NB4 (cell line): ENCODE measurements around the gene PCDH15.

Experiments used
- DNase-seq: peaks from one replicate; pipeline ENCODE4 v3.0.0; 2010; ENCODE audit warnings: low read depth
- H3K4me3 ChIP-seq: one replicate; pipeline ENCODE4 v1.5.1; 2011; ENCODE audit warnings: mild to moderate bottlenecking, low read depth, low read length, moderate library complexity
- MYC ChIP-seq: IDR thresholded peaks from 2 replicates; pipeline ENCODE4 v1.6.1; 2011; ENCODE audit warnings: low read depth, low read length
- POLR2A ChIP-seq: IDR thresholded peaks from 2 replicates; pipeline ENCODE4 v1.6.1; 2011; ENCODE audit warnings: mild to moderate bottlenecking; ENCODE audit not compliant: insufficient read length; ENCODE audit errors: extremely low read depth
- TF ChIP-seq, protein P1 (sequence below): IDR thresholded peaks from one replicate; pipeline ENCODE4 v1.5.1; 2012; ENCODE audit warnings: low read depth, low read length
- TF ChIP-seq, protein P2 (sequence below): IDR thresholded peaks from 2 replicates; pipeline ENCODE4 v1.6.1; 2011; ENCODE audit warnings: low read depth, low read length

PCDH15 gene

DNA sequence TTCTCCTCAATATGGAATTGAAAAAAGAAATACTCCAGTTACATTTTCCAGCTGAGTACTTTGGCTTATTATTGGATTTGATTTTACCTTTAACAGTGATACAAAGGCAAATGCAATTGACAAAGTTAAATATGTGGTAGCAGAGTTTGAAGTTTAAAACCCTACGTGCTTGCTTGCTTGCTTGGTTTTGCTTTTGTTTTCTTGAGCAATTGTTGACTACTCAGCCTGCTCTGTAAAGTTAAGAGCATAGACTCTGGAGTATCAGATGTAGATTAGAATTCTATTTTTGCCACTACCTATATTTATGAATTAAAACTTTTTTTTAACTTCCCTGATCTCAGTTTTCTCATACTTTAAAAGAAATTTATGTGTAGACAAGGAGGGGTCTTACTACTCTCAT, 51.4 kb downstream of the PCDH15 start:
- no peak for DNase-seq

DNA sequence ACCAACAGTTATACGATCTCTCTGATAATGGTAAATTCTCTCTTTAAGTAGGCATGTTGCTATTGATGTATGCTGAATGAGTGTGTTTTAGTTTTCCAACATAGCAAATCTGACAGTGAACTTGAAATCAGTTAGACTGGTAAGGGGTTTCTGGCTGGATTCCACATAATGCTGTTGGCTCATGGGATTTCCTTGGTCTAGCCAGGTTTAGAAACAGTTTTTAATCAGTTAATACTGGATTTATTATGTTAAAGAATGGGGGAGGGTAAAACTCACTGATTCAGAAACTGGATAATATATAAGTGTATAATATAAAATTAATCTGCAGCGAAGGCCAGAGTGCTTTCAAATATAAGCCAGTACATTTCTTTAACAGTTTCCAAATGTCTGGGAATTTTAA, 55.6 kb downstream of the PCDH15 start:
- no peak overlapping the region for H3K4me3 ChIP-seq
- no peak for DNase-seq
- TF ChIP-seq MYC (no peak), POLR2A (no peak)
- TF ChIP-seq, protein P1, sequence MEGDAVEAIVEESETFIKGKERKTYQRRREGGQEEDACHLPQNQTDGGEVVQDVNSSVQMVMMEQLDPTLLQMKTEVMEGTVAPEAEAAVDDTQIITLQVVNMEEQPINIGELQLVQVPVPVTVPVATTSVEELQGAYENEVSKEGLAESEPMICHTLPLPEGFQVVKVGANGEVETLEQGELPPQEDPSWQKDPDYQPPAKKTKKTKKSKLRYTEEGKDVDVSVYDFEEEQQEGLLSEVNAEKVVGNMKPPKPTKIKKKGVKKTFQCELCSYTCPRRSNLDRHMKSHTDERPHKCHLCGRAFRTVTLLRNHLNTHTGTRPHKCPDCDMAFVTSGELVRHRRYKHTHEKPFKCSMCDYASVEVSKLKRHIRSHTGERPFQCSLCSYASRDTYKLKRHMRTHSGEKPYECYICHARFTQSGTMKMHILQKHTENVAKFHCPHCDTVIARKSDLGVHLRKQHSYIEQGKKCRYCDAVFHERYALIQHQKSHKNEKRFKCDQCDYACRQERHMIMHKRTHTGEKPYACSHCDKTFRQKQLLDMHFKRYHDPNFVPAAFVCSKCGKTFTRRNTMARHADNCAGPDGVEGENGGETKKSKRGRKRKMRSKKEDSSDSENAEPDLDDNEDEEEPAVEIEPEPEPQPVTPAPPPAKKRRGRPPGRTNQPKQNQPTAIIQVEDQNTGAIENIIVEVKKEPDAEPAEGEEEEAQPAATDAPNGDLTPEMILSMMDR, result no peak
- TF ChIP-seq, protein P2, sequence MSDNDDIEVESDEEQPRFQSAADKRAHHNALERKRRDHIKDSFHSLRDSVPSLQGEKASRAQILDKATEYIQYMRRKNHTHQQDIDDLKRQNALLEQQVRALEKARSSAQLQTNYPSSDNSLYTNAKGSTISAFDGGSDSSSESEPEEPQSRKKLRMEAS, result no peak

More for the DNA sequence above, 51.4 kb downstream of the PCDH15 start:
- no peak for TF ChIP-seq POLR2A
- TF ChIP-seq, protein P2, result no peak
- TF ChIP-seq, protein P1, result no peak
- TF ChIP-seq MYC, result no peak
- H3K4me3 ChIP-seq, result no peak overlapping the region

DNA sequence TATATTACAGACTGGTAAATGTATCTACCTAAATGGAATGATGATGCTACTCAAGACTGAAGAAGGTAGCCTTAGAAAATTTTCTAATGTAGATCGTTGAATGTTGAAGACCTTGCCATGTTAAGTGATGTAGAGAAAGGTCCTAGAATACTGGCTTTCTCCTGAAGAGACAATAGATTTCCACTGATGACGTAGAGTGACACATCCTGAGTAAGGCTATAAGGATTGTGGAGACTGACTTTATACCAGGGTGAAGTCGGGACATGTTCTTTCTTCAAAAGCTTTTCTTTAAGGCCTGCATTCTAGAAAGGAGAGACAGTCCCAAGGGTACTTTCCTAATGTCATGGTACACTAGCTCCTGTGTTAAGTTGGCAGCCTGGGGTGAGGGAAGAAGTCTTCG, 58.6 kb downstream of the PCDH15 start:
- TF ChIP-seq, protein P2, result no peak
- TF ChIP-seq POLR2A (no peak), MYC (no peak)
- TF ChIP-seq, protein P1, result no peak
- no peak for DNase-seq
- H3K4me3 ChIP-seq, result no peak overlapping the region

DNA sequence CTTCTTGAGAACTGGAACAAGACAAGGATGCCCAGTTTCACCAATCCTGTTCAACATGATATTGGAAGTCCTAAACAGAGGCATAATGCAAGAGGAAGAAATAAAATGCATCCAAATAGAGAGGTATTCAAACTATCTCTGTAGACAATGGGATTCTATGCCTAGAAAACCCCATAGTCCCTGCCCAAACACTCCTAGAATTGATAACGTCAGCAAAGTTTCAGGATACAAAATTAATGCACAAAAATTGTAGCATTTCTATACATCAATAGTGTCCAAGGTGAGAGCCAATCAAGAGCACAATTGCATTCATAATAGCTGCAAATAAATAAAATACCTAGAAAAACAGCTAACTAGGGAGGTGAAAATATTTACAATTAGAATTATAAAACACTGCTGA, 72.5 kb downstream of the PCDH15 start:
- no peak overlapping the region for H3K4me3 ChIP-seq
- DNase-seq, result no peak
- TF ChIP-seq POLR2A (no peak), MYC (no peak)
- TF ChIP-seq, protein P2, result no peak
- TF ChIP-seq, protein P1, result no peak

DNA sequence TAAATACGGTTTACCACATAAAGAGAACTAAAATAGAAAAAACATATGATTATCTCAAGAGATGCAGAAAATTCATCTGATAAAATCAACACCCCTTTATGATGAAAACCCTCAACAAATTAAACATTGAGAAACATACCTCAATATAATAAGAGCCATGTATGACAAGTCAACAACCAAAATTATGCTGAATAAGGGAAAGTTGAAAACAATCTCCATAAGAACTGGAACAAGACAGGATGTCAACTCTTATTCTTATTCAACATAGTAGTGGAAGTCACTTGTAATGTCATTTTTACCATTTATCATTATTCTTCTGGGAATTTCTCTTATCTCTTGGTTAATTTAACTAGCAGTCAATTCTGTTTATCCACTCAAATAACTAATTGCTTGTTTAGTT, 79.0 kb downstream of the PCDH15 start:
- no peak for DNase-seq
- H3K4me3 ChIP-seq, result no peak overlapping the region
- TF ChIP-seq, protein P2, result no peak
- TF ChIP-seq, protein P1, result no peak
- TF ChIP-seq POLR2A, result no peak
- TF ChIP-seq MYC, result no peak

DNA sequence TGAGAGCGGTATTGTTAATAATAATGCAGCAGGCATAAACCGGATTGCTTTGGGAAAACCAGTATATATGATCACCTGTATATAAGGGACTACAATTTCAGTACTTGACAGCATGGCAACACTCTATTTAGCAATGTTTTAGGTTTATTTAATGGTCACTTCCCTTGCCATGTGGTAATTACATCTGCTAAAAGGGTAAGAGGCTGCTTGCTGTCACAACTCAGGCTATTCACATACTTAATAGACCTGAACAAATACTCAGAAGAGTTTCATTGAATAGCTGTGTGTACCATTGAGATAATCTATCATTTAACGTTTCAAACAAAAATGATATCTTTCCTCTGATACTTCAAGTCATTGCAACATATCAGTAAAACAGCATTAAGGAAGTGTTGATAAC, 90.1 kb downstream of the PCDH15 start:
- no peak overlapping the region for H3K4me3 ChIP-seq
- no peak for TF ChIP-seq MYC
- TF ChIP-seq, protein P2, result no peak
- TF ChIP-seq, protein P1, result no peak
- TF ChIP-seq POLR2A, result no peak
- no peak for DNase-seq
